GM19035 (cell line): ENCODE results near the gene TRAPPC14.

Experiments used
- ATAC-seq: cut with Tn5 transposase; IDR thresholded peaks from one replicate; pipeline ENCODE4 v1.9.1; 2021; ENCODE audit not compliant: unreplicated experiment

The TRAPPC14 gene

GRCh38 chr7:100105534-100105933 lies 53.0 kb downstream of the TRAPPC14 start:
- no peak for ATAC-seq
